BLaER1 (cell line): ENCODE data around the gene TSG101.

Source experiments
- H3K27ac ChIP-seq: shearing (Covaris generic); formaldehyde crosslinking; 2 replicates; pipeline ENCODE4 v1.8.1; 2022
- H3K27me3 ChIP-seq: shearing (Covaris generic); formaldehyde crosslinking; 2 replicates; pipeline ENCODE4 v1.8.1; 2022
- H3K36me3 ChIP-seq: shearing (Covaris generic); formaldehyde crosslinking; 2 replicates; pipeline ENCODE4 v1.8.1; 2022
- H3K4me1 ChIP-seq: shearing (Covaris generic); formaldehyde crosslinking; 2 replicates; pipeline ENCODE4 v1.8.1; 2022
- H3K4me2 ChIP-seq: shearing (Covaris generic); formaldehyde crosslinking; 2 replicates; pipeline ENCODE4 v1.8.1; 2022
- H3K4me3 ChIP-seq: shearing (Covaris generic); formaldehyde crosslinking; 2 replicates; pipeline ENCODE4 v1.8.1; 2022
- H3K9ac ChIP-seq: shearing (Covaris generic); formaldehyde crosslinking; 2 replicates; pipeline ENCODE4 v1.8.1; 2022
- H3K9me3 ChIP-seq: shearing (Covaris generic); formaldehyde crosslinking; 2 replicates; pipeline ENCODE4 v1.8.1; 2022
- H4K20me1 ChIP-seq: shearing (Covaris generic); formaldehyde crosslinking; 2 replicates; pipeline ENCODE4 v1.8.1; 2022
- Cebpa-rat ChIP-seq: shearing (Covaris generic); IDR thresholded peaks from 2 replicates; pipeline ENCODE4 v1.8.1; 2022

TSG101 gene

GRCh38 chr11:18534245-18534644, 7.5 kb upstream of the TSG101 start:
- no peak overlapping the region for H3K4me3 ChIP-seq

GRCh38 chr11:18533365-18533764, 6.6 kb upstream of the TSG101 start:
- no peaks in the 10 kb centered on the region for H4K20me1 ChIP-seq
- TF ChIP-seq Cebpa-rat = no peak
- no peak overlapping the region for H3K9ac ChIP-seq
- H3K4me3 ChIP-seq = no peak overlapping the region
- H3K4me1 ChIP-seq = no peaks in the 10 kb centered on the region
- H3K27me3 ChIP-seq = no peaks in the 10 kb centered on the region
- no peak overlapping the region for H3K4me2 ChIP-seq
- no peak overlapping the region for H3K27ac ChIP-seq
- peaks cover 13% of the 10 kb centered on the region; the same call in 1 of the 2 replicates for H3K36me3 ChIP-seq
- H3K9me3 ChIP-seq = no peaks in the 10 kb centered on the region

More at GRCh38 chr11:18534245-18534644, 7.5 kb upstream of the TSG101 start:
- Histone ChIP-seq H3K36me3 (peaks cover 13% of the 10 kb centered on the region; the same call in 1 of the 2 replicates), H3K27me3 (no peaks in the 10 kb centered on the region), H3K9me3 (no peaks in the 10 kb centered on the region), H3K4me2 (no peak overlapping the region), H3K27ac (no peak overlapping the region), H3K4me1 (no peaks in the 10 kb centered on the region), H3K9ac (no peak overlapping the region), H4K20me1 (no peaks in the 10 kb centered on the region)
- no peak for TF ChIP-seq Cebpa-rat

- Histone ChIP-seq H3K4me3 (peak overlapping the region; percentile 87), H3K9me3 (no peaks in the 10 kb centered on the region), H3K4me1 (peaks cover 21% of the 10 kb centered on the region), H3K27me3 (no peaks in the 10 kb centered on the region), H3K9ac (peak overlapping the region; percentile 95), H3K4me2 (peak overlapping the region; percentile 87), H3K36me3 (peaks cover 24% of the 10 kb centered on the region), H3K27ac (peak overlapping the region; percentile 97), H4K20me1 (peaks cover 8% of the 10 kb centered on the region)
- TF ChIP-seq Cebpa-rat = no peak
Observed at GRCh38 chr11:18527512-18527911, 770 bp upstream of the TSG101 start.

GRCh38 chr11:18526130-18526520, 617 bp downstream of the TSG101 start:
- peak overlapping the region; percentile 97 for H3K27ac ChIP-seq
- H3K4me1 ChIP-seq = peaks cover 21% of the 10 kb centered on the region
- peak overlapping the region; percentile 87 for H3K4me2 ChIP-seq
- H4K20me1 ChIP-seq = peaks cover 22% of the 10 kb centered on the region
- peak overlapping the region; percentile 95 for H3K9ac ChIP-seq
- H3K27me3 ChIP-seq = no peaks in the 10 kb centered on the region
- no peak for TF ChIP-seq Cebpa-rat
- H3K9me3 ChIP-seq = no peaks in the 10 kb centered on the region
- peak overlapping the region; percentile 87 for H3K4me3 ChIP-seq
- peaks cover 32% of the 10 kb centered on the region for H3K36me3 ChIP-seq

- TF ChIP-seq Cebpa-rat = no peak
- H3K27ac ChIP-seq = no peak overlapping the region
Observed at GRCh38 chr11:18524248-18524647, 2.5 kb downstream of the TSG101 start.

GRCh38 chr11:18523084-18523483, 3.7 kb downstream of the TSG101 start:
- peaks cover 21% of the 10 kb centered on the region for H3K4me1 ChIP-seq
- no peak overlapping the region for H3K4me2 ChIP-seq
- H3K27ac ChIP-seq = no peak overlapping the region
- no peaks in the 10 kb centered on the region for H3K27me3 ChIP-seq
- H4K20me1 ChIP-seq = peaks cover 45% of the 10 kb centered on the region
- H3K9me3 ChIP-seq = no peaks in the 10 kb centered on the region
- no peak overlapping the region for H3K4me3 ChIP-seq
- H3K9ac ChIP-seq = no peak overlapping the region
- peaks cover 38% of the 10 kb centered on the region for H3K36me3 ChIP-seq
- no peak for TF ChIP-seq Cebpa-rat

More at GRCh38 chr11:18524248-18524647, 2.5 kb downstream of the TSG101 start:
- H3K4me3 ChIP-seq = no peak overlapping the region
- peaks cover 21% of the 10 kb centered on the region for H3K4me1 ChIP-seq
- no peaks in the 10 kb centered on the region for H3K9me3 ChIP-seq
- no peak overlapping the region for H3K4me2 ChIP-seq
- H3K36me3 ChIP-seq = peaks cover 27% of the 10 kb centered on the region
- no peak overlapping the region for H3K9ac ChIP-seq
- H4K20me1 ChIP-seq = peaks cover 34% of the 10 kb centered on the region
- no peaks in the 10 kb centered on the region for H3K27me3 ChIP-seq

GRCh38 chr11:18522388-18522787, 4.4 kb downstream of the TSG101 start:
- Histone ChIP-seq H3K9ac (no peak overlapping the region), H3K27me3 (no peaks in the 10 kb centered on the region), H3K36me3 (peaks cover 40% of the 10 kb centered on the region), H3K4me1 (peaks cover 14% of the 10 kb centered on the region), H3K4me3 (no peak overlapping the region), H4K20me1 (peaks cover 51% of the 10 kb centered on the region), H3K27ac (no peak overlapping the region), H3K4me2 (no peak overlapping the region), H3K9me3 (no peaks in the 10 kb centered on the region)
- TF ChIP-seq Cebpa-rat = no peak

- H3K9me3 ChIP-seq = no peaks in the 10 kb centered on the region
- H3K4me3 ChIP-seq = no peak overlapping the region
- peaks cover 51% of the 10 kb centered on the region for H3K36me3 ChIP-seq
- no peaks in the 10 kb centered on the region for H3K27me3 ChIP-seq
- H3K4me2 ChIP-seq = no peak overlapping the region
- peaks cover 57% of the 10 kb centered on the region for H4K20me1 ChIP-seq
- no peak overlapping the region for H3K27ac ChIP-seq
- TF ChIP-seq Cebpa-rat = no peak
- H3K4me1 ChIP-seq = peaks cover 12% of the 10 kb centered on the region
- no peak overlapping the region for H3K9ac ChIP-seq
Observed at GRCh38 chr11:18521122-18521521, 5.6 kb downstream of the TSG101 start.

- no peaks in the 10 kb centered on the region for H4K20me1 ChIP-seq
- no peak overlapping the region for H3K4me2 ChIP-seq
- H3K9ac ChIP-seq = no peak overlapping the region
- no peak for TF ChIP-seq Cebpa-rat
- no peak overlapping the region for H3K27ac ChIP-seq
- no peak overlapping the region for H3K4me3 ChIP-seq
- no peaks in the 10 kb centered on the region for H3K4me1 ChIP-seq
- no peaks in the 10 kb centered on the region for H3K27me3 ChIP-seq
- peaks cover 92% of the 10 kb centered on the region for H3K36me3 ChIP-seq
- peaks cover 9% of the 10 kb centered on the region; the same call in 1 of the 2 replicates for H3K9me3 ChIP-seq
Observed at GRCh38 chr11:18502352-18502751, 24.4 kb downstream of the TSG101 start.

- Histone ChIP-seq H3K4me2 (no peak overlapping the region), H3K9ac (no peak overlapping the region), H3K9me3 (peaks cover 9% of the 10 kb centered on the region; the same call in 1 of the 2 replicates), H3K36me3 (peaks cover 89% of the 10 kb centered on the region), H3K4me3 (no peak overlapping the region), H4K20me1 (no peaks in the 10 kb centered on the region), H3K27ac (no peak overlapping the region), H3K27me3 (no peaks in the 10 kb centered on the region), H3K4me1 (no peaks in the 10 kb centered on the region)
- no peak for TF ChIP-seq Cebpa-rat
Observed at GRCh38 chr11:18501629-18502028, 25.1 kb downstream of the TSG101 start.

- no peaks in the 10 kb centered on the region for H3K4me1 ChIP-seq
- H3K4me3 ChIP-seq = no peak overlapping the region
- no peak overlapping the region for H3K4me2 ChIP-seq
- peaks cover 6% of the 10 kb centered on the region; the same call in 1 of the 2 replicates for H4K20me1 ChIP-seq
- peaks cover 9% of the 10 kb centered on the region; the same call in 1 of the 2 replicates for H3K9me3 ChIP-seq
- TF ChIP-seq Cebpa-rat = no peak
- H3K27ac ChIP-seq = no peak overlapping the region
- peaks cover 85% of the 10 kb centered on the region for H3K36me3 ChIP-seq
- no peaks in the 10 kb centered on the region for H3K27me3 ChIP-seq
- no peak overlapping the region for H3K9ac ChIP-seq
Observed at GRCh38 chr11:18498039-18498438, 28.7 kb downstream of the TSG101 start.
